GM15510 (cell line): Measurements from ENCODE around the gene BCKDK.

Source experiments
- POLR2A ChIP-seq: IDR thresholded peaks from 3 replicates; pipeline ENCODE4 v1.6.1; 2011; ENCODE audit warnings: borderline replicate concordance; ENCODE audit not compliant: insufficient read length; ENCODE audit errors: extremely low read depth

Gene BCKDK

DNA sequence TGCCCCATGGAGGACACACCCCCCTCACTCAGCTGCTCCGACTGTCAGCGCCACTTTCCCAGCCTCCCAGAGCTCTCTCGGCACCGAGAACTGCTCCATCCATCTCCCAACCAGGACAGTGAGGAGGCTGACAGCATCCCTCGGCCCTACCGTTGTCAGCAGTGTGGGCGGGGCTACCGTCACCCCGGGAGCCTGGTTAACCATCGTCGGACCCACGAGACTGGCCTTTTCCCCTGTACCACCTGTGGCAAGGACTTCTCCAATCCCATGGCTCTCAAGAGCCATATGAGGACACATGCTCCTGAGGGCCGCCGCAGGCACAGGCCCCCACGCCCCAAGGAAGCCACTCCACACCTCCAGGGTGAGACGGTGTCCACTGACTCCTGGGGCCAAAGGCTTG is 31.9 kb upstream of the BCKDK start:
- no peak for TF ChIP-seq POLR2A

DNA sequence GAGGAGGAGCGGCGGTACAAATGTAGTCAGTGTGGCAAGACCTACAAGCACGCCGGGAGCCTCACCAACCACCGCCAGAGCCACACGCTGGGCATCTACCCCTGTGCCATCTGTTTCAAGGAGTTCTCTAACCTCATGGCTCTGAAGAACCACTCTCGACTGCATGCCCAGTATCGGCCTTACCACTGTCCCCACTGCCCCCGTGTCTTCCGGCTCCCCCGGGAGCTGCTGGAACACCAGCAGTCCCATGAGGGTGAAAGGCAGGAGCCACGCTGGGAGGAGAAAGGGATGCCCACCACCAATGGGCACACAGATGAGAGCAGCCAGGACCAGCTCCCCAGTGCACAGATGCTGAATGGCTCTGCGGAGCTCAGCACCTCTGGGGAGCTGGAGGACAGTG is 31.2 kb upstream of the BCKDK start:
- no peak for TF ChIP-seq POLR2A

DNA sequence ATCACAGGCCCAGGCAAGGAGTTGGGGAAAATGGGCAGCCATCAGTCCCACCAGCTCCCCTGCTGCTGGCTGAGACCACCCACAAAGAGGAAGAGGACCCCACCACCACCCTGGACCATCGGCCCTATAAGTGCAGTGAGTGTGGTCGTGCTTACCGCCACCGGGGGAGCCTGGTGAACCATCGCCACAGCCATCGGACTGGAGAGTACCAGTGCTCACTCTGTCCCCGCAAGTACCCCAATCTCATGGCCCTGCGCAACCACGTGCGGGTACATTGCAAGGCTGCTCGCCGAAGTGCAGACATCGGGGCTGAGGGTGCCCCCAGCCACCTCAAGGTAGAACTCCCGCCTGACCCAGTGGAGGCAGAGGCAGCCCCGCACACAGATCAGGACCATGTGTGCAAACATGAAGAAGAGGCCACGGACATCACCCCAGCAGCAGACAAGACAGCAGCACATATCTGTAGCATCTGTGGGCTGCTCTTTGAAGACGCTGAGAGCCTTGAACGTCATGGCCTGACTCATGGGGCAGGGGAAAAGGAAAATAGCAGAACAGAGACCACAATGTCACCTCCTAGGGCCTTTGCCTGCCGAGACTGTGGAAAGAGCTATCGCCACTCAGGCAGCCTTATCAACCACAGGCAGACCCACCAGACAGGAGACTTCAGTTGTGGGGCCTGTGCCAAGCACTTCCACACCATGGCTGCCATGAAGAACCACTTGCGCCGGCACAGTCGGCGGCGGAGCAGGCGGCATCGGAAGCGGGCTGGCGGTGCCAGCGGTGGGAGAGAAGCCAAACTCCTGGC is 30.4 kb upstream of the BCKDK start:
- TF ChIP-seq POLR2A: no peak

DNA sequence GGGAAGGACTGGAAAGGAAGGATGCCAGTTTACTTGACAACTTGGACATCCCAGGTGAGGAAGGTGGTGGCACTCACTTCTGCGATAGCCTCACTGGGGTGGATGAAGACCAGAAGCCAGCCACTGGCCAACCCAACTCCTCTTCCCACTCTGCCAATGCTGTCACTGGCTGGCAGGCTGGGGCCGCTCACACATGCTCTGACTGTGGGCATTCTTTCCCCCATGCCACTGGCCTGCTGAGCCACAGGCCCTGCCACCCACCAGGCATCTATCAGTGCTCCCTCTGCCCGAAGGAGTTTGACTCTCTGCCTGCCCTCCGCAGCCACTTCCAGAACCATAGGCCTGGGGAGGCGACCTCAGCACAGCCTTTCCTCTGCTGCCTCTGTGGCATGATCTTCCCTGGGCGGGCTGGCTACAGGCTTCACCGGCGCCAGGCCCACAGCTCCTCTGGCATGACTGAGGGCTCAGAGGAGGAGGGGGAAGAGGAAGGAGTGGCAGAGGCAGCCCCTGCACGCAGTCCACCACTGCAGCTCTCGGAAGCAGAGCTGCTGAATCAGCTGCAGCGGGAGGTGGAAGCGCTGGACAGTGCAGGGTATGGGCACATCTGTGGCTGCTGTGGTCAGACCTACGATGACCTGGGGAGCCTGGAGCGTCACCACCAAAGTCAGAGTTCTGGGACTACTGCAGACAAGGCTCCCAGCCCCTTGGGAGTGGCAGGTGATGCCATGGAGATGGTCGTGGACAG is 29.4 kb upstream of the BCKDK start:
- TF ChIP-seq POLR2A: no peak

DNA sequence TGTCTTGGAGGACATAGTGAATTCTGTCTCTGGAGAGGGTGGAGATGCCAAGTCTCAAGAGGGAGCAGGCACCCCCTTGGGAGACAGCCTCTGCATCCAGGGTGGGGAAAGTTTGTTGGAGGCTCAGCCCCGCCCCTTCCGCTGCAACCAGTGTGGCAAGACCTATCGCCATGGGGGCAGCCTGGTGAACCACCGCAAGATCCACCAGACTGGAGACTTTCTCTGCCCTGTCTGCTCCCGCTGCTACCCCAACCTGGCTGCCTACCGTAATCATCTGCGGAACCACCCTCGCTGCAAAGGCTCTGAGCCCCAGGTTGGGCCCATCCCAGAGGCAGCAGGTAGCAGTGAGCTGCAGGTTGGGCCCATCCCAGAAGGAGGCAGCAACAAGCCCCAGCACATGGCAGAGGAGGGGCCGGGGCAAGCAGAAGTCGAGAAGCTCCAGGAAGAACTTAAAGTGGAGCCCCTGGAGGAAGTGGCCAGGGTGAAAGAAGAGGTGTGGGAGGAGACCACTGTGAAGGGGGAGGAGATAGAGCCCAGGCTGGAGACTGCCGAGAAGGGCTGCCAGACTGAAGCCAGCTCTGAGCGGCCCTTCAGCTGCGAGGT is 28.7 kb upstream of the BCKDK start:
- no peak for TF ChIP-seq POLR2A

DNA sequence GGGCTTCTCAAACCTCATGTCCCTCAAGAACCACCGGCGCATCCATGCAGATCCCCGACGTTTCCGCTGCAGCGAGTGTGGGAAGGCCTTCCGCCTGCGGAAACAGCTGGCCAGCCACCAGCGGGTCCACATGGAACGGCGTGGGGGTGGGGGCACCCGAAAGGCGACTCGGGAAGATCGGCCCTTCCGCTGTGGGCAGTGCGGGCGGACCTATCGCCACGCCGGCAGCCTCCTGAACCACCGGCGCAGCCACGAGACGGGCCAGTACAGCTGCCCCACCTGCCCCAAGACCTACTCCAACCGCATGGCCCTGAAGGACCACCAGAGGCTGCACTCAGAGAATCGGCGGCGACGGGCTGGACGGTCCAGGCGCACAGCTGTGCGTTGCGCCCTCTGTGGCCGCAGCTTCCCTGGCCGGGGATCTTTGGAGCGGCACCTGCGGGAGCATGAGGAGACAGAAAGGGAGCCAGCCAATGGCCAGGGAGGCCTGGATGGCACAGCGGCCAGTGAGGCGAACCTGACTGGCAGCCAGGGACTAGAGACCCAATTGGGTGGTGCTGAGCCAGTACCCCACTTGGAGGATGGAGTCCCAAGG is 28.1 kb upstream of the BCKDK start:
- no peak for TF ChIP-seq POLR2A

DNA sequence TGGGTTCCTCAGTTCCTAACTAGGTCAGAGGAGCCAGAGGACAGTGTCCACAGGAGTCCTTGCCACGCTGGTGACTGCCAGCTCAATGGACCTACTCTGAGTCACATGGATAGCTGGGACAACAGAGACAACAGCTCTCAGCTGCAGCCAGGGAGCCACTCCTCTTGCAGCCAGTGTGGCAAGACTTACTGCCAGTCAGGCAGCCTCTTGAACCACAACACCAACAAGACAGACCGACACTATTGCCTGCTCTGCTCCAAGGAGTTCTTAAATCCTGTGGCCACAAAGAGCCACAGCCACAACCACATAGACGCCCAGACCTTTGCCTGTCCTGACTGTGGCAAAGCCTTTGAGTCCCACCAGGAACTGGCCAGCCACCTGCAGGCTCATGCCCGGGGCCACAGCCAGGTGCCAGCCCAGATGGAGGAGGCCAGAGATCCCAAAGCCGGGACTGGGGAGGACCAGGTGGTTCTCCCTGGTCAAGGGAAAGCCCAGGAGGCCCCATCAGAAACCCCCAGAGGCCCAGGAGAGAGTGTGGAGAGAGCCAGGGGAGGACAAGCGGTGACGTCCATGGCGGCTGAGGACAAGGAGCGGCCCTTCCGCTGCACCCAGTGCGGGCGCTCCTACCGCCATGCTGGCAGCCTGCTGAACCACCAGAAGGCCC is 27.3 kb upstream of the BCKDK start:
- TF ChIP-seq POLR2A: no peak

DNA sequence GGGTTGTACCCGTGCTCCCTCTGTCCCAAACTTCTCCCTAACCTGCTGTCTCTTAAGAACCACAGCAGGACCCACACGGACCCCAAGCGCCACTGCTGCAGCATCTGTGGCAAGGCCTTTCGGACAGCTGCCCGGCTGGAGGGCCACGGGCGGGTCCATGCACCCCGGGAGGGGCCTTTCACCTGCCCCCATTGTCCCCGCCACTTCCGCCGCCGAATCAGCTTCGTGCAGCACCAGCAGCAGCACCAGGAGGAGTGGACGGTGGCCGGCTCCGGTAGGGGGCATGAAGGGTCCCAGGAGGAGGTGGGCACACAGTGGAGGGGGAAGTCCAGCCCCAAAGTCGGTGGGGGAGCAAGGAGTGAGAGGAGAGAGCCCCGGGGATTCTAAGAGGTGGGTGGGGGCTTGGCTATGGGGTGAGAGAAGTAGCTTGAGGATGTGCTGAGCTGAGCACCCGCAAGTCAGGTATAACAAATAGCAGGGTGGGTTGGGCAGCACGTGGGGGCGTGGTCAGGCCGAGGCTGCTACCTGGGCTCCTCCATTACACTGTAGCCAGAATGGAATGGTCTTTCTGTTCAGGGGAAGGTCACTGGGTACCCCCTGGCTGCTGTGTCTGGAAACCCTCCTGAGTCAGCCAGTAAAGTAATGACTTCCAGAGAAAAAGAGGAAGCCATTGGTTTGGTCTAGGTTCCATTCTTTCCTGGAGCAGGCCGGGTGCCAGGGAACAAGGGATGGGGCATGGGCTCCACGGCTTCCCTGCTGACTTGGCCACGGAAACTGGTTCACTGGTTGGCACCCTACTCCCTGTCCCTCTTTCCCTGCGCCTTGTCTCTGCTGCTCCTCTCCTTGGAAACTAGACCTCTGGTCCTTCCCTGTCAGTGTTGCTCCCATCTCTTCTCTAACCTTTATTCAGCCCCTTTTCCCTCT is 26.5 kb upstream of the BCKDK start:
- no peak for TF ChIP-seq POLR2A

DNA sequence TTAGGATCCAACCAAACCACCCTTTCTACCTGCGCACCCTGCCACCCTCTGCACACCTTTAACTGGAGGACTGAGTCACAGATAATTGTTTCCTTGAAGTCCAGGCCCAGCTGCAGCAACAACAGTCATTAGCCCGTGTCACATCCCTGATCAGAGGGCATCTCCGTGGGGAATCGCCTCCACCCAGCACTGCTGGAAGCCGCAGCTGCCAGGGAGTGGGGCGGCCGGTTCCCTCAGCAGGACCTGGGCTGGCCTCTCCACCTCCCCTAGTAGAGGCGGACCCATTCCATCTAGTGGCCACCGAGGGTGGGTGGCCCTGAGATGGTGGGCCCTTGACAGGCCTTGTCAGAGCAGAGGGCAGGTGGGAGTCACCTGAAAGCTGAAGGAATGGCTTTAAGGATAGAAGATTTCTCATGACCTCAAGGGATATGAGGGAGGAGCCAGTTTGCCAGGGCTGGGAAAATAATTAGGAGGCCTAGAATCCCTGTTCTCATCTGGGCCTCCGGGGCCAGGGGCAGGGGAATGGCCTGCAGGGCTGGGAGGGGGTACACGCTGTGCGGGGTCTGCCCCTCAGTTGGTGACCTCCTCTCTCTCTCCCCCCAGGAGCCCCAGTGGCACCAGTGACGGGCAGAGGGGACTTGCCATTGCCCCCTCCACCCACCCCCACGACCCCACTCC is 25.7 kb upstream of the BCKDK start:
- TF ChIP-seq POLR2A: no peak

DNA sequence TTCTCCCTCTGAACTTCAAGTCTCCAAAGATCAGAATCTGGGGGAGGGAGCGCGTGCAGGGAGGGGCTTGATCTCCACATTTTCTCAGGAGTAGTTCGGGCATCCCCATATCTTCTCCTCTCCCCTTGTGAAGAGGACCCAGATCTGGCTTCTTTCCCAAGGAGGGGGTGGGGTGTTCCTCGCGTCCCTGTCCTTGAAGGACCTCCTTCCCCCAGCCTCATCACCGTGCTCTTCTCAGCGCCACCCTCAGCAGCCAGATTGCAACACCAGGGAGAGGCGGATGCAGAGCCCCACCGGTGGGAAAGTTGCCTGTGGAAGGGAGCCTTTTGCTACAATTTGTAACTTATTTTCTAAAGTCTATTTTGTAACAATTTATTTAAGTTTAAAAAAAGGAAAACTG is 25.1 kb upstream of the BCKDK start:
- no peak for TF ChIP-seq POLR2A

DNA sequence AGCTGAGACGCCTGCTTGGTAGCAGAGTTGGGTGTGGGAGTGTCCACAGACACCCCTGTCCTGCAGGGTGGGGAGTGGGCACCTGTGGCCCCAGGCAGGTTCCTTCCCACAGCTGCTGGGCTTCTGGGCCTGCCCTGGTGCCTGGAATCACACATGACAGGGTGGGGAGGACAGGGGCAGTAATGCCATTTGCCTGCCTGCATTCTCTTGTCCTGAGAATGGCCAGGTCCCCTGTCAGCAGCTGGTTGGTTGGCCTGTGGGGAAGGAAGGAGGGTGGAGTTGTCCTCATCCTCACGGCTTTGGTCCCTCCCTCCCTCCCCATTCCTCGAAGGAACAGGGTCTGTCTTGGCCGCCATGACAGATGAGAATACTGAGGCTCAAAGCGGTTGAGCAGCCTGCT is 24.6 kb upstream of the BCKDK start:
- no peak for TF ChIP-seq POLR2A

DNA sequence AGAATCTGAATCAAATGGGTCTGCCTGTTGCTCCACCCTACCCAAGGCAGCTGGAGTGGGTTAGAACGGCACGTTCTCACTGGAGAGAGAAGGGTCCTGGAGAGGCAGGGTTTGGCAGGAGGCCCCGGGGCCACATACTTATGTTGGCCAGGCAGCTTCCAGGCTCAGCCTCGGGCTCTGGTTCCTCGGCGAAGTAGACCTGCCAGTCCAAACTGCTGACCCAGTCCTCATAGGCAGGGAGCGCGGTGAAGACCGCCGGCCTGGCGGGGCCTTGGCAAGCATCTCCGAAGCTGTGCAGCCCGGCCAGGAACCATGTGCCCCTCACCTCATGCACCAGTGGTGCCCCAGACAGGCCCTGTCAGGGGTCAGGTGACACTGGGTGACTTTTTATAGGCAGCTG is 24.2 kb upstream of the BCKDK start:
- TF ChIP-seq POLR2A: no peak

DNA sequence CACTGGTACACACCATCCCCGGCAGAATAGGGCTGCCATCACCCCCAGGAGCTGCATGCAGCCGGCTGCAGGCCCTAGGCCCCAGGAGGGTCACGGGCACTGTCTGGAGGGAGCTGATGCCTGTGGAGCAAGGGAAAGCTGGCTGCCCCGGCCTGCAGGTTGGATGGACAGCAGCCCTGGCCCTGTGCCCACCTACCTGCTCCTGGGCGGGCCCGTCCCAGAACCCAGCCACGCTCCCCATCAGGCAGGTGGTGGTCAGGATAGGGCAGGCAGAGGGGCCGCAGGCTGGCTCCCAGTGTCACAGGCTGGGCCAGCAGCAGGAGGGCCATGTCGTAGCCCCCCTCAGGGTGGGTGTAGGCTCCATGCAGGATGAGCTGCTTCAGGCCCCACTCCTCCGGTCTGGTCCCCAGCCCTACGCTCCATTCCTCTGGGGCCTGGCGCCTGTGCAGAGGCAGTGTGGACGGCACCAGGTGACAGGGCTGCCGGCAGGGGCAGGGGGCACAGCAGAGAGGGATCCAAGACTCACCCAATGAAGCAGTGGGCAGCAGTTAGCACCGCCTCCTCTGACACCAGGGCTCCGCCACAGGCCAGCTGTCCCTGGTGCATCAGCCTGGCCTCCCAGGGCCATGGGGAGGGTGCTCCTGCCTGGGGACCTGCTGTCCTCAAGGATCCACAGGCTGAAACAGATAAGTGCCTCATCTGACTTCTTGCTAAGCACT is 23.4 kb upstream of the BCKDK start:
- TF ChIP-seq POLR2A: no peak

DNA sequence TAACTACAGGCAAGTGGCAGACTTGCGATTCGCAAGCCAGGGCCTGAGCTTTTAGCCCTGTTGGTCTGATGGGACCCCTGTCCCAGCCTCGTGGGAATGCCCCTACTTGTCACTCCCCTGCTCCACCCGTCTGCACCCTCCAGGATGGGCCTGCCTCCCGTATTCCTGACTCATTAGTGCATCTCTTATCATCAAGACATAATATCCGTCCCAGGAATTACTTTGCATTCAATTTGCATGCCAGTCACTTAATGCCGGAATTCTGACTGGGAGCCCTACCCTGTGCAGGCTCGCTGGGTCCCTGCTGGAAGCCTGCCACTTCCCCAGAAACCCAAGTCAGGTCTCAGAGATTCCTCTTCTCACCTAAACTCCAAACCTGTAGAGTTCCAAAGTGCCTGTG is 22.8 kb upstream of the BCKDK start:
- TF ChIP-seq POLR2A: no peak
